T-helper 9 cell (primary cell): Measurements from ENCODE around the gene HAUS8.
"Not testable (repeated sequence)": the region's sequence is repeated elsewhere in the genome, so short reads cannot be mapped to it uniquely, and the experiment has no call there.

ENCODE experiments used
- DNase-seq: peaks from one replicate; pipeline ENCODE4 v3.0.0-alpha.2; 2020

The HAUS8 gene

DNA sequence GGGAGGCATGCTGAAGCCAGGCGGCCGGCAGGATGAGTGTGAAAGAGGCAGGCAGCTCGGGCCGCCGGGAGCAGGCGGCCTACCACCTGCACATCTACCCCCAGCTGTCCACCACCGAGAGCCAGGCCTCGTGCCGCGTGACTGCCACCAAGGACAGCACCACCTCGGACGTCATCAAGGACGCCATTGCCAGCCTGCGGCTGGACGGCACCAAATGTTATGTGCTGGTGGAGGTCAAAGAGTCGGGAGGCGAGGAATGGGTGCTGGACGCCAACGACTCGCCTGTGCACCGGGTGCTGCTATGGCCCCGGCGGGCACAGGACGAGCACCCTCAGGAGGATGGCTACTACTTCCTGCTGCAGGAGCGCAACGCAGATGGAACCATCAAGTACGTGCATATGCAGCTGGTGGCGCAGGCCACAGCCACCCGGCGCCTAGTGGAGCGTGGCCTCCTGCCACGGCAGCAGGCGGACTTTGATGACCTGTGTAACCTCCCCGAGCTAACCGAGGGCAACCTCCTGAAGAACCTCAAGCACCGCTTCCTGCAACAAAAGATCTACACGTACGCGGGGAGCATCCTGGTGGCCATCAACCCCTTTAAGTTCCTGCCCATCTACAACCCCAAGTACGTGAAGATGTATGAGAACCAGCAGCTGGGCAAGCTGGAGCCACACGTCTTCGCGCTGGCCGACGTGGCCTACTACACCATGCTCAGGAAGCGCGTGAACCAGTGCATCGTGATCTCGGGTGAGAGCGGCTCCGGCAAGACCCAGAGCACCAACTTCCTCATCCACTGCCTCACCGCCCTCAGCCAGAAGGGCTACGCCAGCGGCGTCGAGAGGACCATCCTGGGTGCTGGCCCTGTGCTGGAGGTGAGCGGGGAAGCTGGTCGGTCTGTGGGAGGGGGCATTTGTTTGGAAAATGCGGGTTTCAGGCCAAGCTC, 26.7 kb upstream of the HAUS8 start:
- no peak for DNase-seq

GRCh38 chr19:17098326-17098725, 23.1 kb upstream of the HAUS8 start:
- no peak for DNase-seq

GRCh38 chr19:17097593-17098126, 22.4 kb upstream of the HAUS8 start:
- DNase-seq, result no peak

- DNase-seq, result no peak
Observed at GRCh38 chr19:17095141-17095919, 20.1 kb upstream of the HAUS8 start.

- DNase-seq, result not testable (repeated sequence)
Observed at GRCh38 chr19:17094694-17095093, 19.4 kb upstream of the HAUS8 start.

DNA sequence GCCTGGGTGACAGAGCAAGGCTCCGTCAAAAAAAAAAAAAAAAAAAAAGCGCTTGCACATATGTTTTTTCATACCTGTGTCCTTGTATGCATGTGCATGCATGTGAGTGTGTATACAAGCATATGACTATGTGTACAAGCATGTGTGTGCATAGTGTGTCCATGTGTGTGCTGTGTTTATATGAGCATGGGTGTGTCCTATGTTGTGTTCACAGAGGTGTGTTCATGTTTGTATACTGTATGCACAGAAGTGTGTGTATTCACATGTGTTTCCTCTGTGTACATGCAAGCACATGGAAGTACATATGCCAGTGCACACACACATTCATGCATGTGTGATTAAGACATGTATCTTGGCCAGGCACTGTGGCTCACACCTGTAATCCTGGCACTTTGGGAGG, 17.4 kb upstream of the HAUS8 start:
- DNase-seq, result no peak

DNA sequence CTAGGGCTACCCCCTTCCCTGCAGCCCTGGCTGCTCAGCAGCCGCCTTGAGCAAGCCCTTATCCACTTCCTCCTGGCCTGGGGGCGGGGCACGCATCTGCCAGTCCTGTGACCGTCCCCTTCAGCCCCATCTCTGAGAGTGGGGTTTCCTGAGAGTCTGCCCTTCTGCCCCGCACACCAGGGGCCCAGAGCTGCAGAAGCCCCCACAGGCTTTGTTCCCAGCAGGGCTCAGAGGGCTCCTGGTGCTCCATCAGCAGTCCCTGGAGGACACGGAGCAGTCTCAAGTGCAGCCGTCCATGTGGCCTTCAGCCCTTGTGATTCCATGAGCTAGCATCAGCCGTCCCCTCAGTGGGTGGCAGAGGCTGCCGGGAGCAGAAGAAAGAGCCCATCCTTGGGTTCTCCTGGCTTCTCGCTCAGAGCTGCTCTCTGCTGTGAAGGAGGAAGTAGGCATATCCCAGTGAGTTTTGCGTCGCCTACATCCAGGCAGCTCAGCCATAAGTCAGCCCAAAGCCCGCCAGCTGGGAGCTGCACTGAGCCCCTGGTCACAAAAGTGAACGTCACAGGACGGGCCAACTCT, 16.6 kb upstream of the HAUS8 start:
- no peak for DNase-seq

DNA sequence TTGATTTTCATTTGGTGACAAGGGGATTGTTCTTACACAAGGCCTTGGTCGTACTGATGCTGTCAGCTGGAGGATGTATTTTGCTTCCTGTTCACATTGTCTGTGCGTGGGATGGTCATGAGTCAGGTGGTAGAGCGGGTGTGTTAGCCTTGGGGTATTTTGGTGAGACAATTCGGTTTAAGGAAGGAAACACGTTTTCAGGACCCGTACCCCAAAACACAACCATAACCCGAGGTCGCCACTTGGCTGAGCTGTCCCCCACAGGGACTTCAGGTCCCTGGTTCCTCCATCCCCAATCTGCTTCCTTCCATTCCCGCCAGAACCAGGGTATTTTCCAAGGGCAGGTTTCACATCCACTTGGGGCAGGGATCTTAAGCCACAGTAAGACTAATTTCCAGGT, 15.3 kb upstream of the HAUS8 start:
- DNase-seq, result no peak

GRCh38 chr19:17088552-17088951, 13.3 kb upstream of the HAUS8 start:
- no peak for DNase-seq

DNA sequence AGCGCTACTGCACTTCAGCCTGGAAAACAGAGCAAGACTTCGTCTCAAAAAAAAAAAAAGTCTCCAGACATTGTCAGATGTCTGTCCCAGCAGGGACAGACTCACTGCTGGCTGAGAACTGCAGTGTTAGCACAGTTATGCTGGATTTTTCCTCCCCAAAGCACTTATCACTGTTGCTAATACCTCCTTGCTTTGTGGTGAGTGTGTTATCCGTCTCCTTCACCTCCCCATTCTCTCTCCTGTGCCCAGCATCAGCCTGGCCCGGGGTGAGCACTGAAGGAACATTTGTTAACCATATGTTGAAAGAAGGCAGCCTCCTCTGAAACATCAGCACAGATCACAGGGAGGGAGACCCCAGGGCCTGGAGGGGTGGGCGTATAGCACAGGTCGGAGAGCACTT, 11.6 kb upstream of the HAUS8 start:
- no peak for DNase-seq

GRCh38 chr19:17086120-17086519, 10.9 kb upstream of the HAUS8 start:
- DNase-seq, result no peak

- no peak for DNase-seq
Observed at GRCh38 chr19:17081672-17082630, 6.7 kb upstream of the HAUS8 start.

GRCh38 chr19:17080440-17080801, 5.2 kb upstream of the HAUS8 start:
- DNase-seq, result no peak

DNA sequence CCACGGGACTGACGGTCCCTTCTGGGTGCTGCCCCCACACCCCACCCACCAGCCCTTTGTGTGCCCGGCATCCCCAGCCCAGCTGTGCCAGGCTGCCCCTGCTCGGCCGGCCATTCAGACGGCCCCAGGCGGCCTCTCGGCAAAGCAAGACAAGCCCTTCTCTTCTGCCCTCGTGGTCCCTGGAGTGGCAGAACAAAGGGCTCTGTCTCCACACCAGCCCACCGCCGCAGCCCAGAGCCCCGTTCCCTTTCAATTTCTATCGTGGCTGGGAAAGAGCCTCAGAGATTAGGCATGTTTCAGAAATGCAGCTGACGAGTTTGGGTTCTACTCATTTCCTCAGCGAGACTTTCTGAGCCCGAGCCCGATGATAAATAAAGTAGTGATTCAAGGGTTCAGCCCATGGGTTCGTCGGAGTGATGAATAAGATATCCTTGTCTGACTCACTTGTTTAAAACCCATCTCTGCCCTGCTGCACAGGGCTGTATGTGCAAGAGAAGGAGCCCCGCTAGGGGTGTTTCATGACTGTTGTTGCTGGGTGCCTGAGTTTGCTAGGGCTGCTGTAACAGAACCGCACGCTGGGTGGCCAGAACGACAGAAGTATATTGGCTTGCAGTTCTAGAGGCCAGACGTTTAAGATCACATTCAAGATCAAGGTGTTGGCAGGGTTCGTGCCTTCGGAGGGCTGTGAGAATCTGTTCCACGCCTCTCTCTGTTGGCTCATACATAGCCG, 4.6 kb upstream of the HAUS8 start:
- DNase-seq, result peak; percentile 35

DNA sequence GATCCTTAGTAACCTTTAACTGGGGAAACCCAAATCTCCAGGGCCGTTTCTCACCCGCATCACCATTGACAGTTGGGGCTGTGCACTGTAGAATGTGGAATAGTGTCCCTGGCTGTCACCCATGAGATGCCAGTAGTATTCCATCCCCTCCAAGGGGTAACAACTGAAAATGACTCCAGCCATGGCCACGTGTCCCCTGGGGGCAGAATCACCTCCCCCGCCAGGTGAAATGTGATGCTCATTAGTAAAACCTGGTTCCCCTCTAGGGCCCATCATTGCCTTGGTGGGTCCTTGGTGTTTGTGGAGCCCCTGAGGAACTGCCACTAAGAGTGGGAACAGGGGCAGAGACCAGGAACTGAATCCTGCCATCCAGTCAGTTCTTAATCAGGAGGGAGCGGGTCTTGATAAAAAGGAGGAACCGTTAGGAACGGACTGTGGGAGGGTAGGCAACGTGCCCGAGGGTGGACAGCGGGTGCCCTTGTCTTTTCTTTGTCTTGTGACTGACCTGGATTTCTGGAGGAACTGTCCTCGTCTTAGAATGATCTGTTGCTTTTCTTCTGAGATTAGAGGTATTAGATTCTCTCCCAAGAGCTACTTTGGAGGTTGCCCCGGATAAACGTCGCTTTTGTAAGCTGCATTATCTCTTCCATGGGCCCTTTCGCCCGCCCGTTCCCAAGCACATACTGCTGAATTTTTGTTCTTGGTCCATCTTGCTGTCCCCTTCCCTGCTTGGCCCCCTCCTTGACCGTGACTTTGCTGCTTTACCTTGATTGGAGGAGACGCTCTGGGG, 3.9 kb upstream of the HAUS8 start:
- no peak for DNase-seq

DNA sequence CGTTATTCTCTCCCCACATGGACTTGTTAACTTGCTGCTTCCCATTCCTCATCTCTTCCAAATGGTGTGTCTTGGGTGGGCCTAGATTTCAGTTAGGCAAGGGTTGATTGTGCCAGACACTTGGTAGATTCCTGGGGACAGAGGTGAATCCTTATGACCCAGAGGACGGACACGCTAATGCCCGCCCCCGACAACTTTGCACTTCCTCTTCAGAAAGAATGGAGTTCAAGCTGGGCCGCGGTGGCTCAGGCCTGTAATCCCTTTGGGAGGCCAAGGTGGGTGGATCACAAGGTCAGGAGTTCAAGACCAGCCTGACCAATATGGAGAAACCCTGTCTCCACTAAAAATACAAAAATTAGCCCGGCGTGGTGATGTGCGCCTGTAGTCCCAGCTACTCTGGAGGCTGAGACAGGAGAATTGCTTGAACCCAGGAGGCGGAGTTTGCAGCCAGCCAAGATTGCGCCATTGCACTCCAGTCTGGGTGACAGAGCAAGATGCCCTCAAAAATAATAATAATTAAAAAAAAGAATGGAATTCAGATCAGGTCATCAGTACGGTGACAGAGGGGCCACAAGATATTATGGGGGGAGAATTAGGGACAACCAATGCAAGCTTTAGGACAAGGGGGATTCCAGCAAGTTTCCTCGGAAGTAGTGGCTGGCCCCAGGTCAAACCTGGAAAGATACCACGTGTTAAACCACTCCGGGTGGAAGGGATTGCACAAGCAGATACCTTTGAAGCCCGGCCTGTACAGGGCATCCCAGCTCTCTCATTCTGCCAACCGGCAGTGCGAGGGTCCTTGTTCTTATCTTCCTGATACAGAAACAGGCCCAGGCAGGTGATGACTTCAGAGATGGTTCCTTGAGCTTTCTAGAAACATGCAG, 3.0 kb upstream of the HAUS8 start:
- no peak for DNase-seq

DNA sequence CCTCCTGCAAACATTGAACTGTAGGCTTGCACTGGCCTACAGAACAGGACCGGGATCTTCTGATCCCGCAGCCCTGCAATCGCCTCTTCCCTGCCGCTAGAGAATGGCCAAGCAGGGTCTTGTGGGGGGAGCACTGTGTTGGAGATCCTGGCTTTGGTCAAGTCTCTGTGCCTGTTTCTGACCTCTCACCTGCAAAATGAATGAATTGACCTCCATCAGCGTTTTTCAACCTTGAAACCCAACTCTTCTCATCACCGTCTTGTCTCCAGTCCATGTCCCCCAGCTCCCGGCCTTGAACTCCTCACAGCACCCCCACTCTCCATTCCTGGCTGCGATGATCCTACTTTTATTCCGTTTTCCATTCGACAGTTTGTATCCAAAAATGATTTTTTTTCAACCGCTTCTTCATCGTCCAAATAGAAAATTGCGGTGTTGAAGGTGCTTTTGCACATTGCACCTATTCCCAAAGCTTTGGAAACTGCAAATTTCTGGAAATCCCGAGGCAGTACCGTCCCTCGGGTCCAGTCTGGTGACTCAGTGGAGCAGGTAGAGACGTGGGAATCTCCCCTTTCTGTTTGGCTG, 2.3 kb upstream of the HAUS8 start:
- DNase-seq, result no peak

DNA sequence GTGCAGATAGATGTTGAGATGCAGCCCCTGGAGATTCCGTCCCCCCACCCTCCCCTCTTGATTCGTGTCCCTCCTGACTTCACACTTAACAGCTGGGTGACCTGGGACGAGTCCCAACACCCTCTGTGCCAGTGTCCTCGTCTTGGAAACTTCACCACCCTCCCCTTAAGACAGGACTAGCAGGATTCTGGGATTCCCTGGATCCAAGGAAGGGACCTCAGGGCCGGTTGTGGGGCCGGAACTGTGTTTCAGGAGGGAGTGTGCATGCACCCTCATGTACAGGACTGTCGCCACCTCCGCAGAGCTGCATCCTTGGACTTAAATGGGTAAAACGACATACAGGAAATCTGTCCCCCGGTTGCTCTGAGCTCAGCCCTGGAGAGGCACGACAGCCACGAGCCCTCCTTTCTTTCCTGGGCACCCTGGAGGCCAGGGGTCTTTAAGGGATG, 1.3 kb upstream of the HAUS8 start:
- peak; percentile 8 for DNase-seq
